B cell (primary cell): ENCODE data around the gene NAV2.

Experiments used
- EZH2 ChIP-seq: IDR thresholded peaks from 2 replicates; pipeline ENCODE4 v1.6.1; 2012; ENCODE audit warnings: borderline replicate concordance, low read depth, mild to moderate bottlenecking, moderate library complexity, low read length; ENCODE audit not compliant: insufficient read depth, poor library complexity, severe bottlenecking
- TF ChIP-seq, protein P1 (sequence below): fragments of 200-600 bp; IDR thresholded peaks from one replicate; pipeline ENCODE4 v1.8.0; 2022; ENCODE audit warnings: antibody characterized with exemption, mild to moderate bottlenecking

DNA sequence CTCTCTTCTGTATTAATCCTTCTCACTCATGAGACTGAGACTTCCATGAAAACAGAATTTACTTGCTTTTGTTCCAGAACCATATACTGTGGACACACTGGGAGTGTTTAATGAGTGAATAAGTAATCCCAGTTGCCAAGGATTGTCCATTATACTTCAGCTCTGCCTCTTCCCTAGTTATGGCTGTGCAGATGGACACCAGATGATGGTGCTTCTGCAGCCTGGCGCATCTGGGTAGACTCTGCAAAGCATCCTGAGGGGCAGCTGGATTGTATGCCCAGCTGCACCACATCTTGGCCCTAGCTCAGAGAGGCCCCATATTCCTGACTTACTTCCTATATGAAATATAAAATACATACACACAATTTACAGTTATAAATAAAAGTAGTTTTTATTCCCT is 404.2 kb downstream of the NAV2 start:
- TF ChIP-seq, protein P1, sequence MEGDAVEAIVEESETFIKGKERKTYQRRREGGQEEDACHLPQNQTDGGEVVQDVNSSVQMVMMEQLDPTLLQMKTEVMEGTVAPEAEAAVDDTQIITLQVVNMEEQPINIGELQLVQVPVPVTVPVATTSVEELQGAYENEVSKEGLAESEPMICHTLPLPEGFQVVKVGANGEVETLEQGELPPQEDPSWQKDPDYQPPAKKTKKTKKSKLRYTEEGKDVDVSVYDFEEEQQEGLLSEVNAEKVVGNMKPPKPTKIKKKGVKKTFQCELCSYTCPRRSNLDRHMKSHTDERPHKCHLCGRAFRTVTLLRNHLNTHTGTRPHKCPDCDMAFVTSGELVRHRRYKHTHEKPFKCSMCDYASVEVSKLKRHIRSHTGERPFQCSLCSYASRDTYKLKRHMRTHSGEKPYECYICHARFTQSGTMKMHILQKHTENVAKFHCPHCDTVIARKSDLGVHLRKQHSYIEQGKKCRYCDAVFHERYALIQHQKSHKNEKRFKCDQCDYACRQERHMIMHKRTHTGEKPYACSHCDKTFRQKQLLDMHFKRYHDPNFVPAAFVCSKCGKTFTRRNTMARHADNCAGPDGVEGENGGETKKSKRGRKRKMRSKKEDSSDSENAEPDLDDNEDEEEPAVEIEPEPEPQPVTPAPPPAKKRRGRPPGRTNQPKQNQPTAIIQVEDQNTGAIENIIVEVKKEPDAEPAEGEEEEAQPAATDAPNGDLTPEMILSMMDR, result no peak
- TF ChIP-seq EZH2, result no peak
